ENCODE data around the gene GBP1. TPM values are rescaled to one million over a fixed set of nuclear protein-coding genes. Genes with fewer than 3 reads are reported as not detected.

Gene GBP1
- total and polyA plus RNA-seq, 2 of the 8 experiments (the other 6 are each of a cell fraction or from before 2014, with no cell fraction given): not detected

DNA sequence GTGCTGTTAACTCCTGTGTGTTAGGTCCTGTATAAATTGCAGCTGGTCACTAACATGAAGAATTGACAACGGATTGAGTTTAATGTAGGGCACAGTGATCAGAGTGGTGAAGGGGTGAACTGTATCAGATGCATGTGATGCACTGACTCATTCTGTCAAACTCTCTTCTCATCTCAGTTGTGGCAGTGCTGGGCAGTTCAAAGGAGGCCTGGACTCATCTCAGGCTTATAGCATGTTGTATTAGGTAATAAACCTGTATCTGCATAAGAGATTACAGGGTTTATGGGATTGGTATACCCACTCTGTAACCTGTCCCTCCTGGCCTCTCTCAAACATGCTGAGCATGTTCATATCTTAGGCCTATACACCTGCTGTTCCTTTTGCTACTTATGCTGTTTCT, 29.9 kb downstream of the GBP1 start:
- Histone ChIP-seq H3K9me3 (ENCODE audit: insufficient read depth in 2 of 2, low read depth in 1 of 2, low read length in 1 of 2) (peaks cover 7 to 10% of the 10 kb centered on the region in 2 experiments; a peak in 3 of 4 replicates), H2BK15ac (ENCODE audit: low read length) (no peak overlapping the region), H2BK5ac (ENCODE audit: low read depth, low read length) (no peak overlapping the region), H3K27ac (ENCODE audit: low read depth, low read length) (no peak overlapping the region), H3K27me3 (replicated peaks in 1 of 4; ENCODE audit: control insufficient read depth in 3 of 4, extremely low read depth in 1 of 4, insufficient read depth in 3 of 4, low read length in 3 of 4) (no peaks in the 10 kb centered on the region), H2BK120ac (replicated peaks; ENCODE audit: low read depth, low read length) (no peak overlapping the region), H4K5ac (ENCODE audit: insufficient read length, low read depth, low read length) (no peak overlapping the region), H4K8ac (ENCODE audit: extremely low read depth, insufficient read depth, low read length) (no peak overlapping the region), H3K79me2 (ENCODE audit: control insufficient read depth in 1 of 2, insufficient read depth in 2 of 2, low read length in 2 of 2) (no peaks in the 10 kb centered on the region), H2AK5ac (ENCODE audit: low read depth, low read length) (no peak overlapping the region), H2BK12ac (ENCODE audit: low read depth, low read length) (no peak overlapping the region), H3K79me1 (ENCODE audit: low read depth, low read length) (no peaks in the 10 kb centered on the region), H3K18ac (ENCODE audit: extremely low read depth, low read length) (no peak overlapping the region), H3K36me3 (ENCODE audit: control insufficient read depth in 2 of 4, insufficient read depth in 4 of 4, low read length in 3 of 4) (no peaks in the 10 kb centered on the region), H3K56ac (replicated peaks; ENCODE audit: insufficient read length, low read depth, low read length) (no peak overlapping the region), H2BK20ac (ENCODE audit: low read length) (no peak overlapping the region), H3K23ac (ENCODE audit: insufficient read length) (no peak overlapping the region), H2AFZ (ENCODE audit: low read length) (no peak overlapping the region), H3K4me1 (replicated peaks in 1 of 4; ENCODE audit: control insufficient read depth in 3 of 4, insufficient read depth in 4 of 4, low read length in 3 of 4) (no peaks in the 10 kb centered on the region), H3K14ac (ENCODE audit: insufficient read length) (no peak overlapping the region), H4K20me1 (replicated peaks in 1 of 2; ENCODE audit: control insufficient read depth in 1 of 2, insufficient read depth in 2 of 2, low read length in 2 of 2) (no peaks in the 10 kb centered on the region), H3K9ac (replicated peaks in 1 of 4; ENCODE audit: extremely low read depth in 1 of 4, low read depth in 3 of 4, low read length in 3 of 4) (no peak overlapping the region), H3K4ac (replicated peaks; ENCODE audit: insufficient read length, low read depth, low read length) (no peak overlapping the region), H3K23me2 (ENCODE audit: low read depth, low read length) (0 out of 2 replicates have a peak, but pooled peaks cover 3% of the 10 kb centered on the region), H4K91ac (replicated peaks; ENCODE audit: insufficient read length, low read length) (no peak overlapping the region), H3K4me2 (ENCODE audit: insufficient read depth in 1 of 2, low read depth in 2 of 2, low read length in 2 of 2) (no peak overlapping the region), H3K4me3 (ENCODE audit: extremely low read depth in 1 of 4, insufficient read depth in 2 of 4, low read depth in 3 of 4, low read length in 4 of 4) (no peak overlapping the region)
- FAIRE-seq (no peak), DNase-seq (ENCODE audit: low read depth in 1 of 2, low spot score in 2 of 2) (no peak)
- CTCF ChIA-PET (ENCODE audit: partially characterized antibody): interaction anchor here (1.9 kb wide), 1 partner anchor 7 kb away, joined by 6 read pairs; no protein-coding TSS in a partner anchor
- POLR2A ChIA-PET (ENCODE audit: partially characterized antibody): no interaction called here
- 82% methylated on average over 1 of the region's 1 CpG; no CpG with 5 or more reads in 1 of the 2 experiments for WGBS, 2 experiments (ENCODE audit: extremely low coverage in 1 of 2, insufficient coverage in 1 of 2, insufficient read length in 1 of 2, insufficient replicate concordance in 2 of 2, low coverage in 1 of 2, low lambda C conversion rate in 2 of 2, missing lambda C conversion rate in 1 of 2)
- TF ChIP-seq HDAC2 (IDR thresholded peaks at IDR 0.05; ENCODE audit: borderline replicate concordance in 1 of 2, low read depth in 2 of 2, low read length in 2 of 2) (no peak), CHD2 (IDR thresholded peaks at IDR 0.05; ENCODE audit: low read length) (no peak), SRF (IDR thresholded peaks at IDR 0.05; ENCODE audit: low read depth, low read length) (no peak), JUND (IDR thresholded peaks at IDR 0.05; ENCODE audit: low read length) (no peak), TAF7 (optimal IDR thresholded peaks at IDR 0.05; ENCODE audit: borderline replicate concordance, low read depth, low read length) (no peak), RNF2 (IDR thresholded peaks at IDR 0.05; ENCODE audit: borderline replicate concordance, low read depth, low read length, missing control alignments, poor library complexity, severe bottlenecking) (no peak), BACH1 (IDR thresholded peaks at IDR 0.05; ENCODE audit: low read length) (no peak), KDM1A (IDR thresholded peaks at IDR 0.05; ENCODE audit: borderline replicate concordance, low read length) (no peak), NRF1 (IDR thresholded peaks at IDR 0.05; ENCODE audit: low read depth, low read length) (no peak), POU5F1 (IDR thresholded peaks at IDR 0.05; ENCODE audit: low read depth, low read length) (no peak), E2F6 (IDR thresholded peaks at IDR 0.05) (no peak), GABPA (IDR thresholded peaks at IDR 0.05; ENCODE audit: borderline replicate concordance, insufficient read depth, low read length) (no peak), SUZ12 (IDR thresholded peaks at IDR 0.05; ENCODE audit: low read length) (no peak), POLR2AphosphoS5 (IDR thresholded peaks at IDR 0.05; ENCODE audit: low read depth, low read length) (no peak)
